T-helper 2 cell (primary cell): Measurements from ENCODE around the gene FAM53C.
"Not testable (repeated sequence)": the region's sequence is repeated elsewhere in the genome, so short reads cannot be mapped to it uniquely, and the experiment has no call there.

Source experiments
- DNase-seq, 5 experiments: peaks; one replicate each; pipeline versions ENCODE4 v3.0.0 to v3.0.0-alpha.2; 2012 to 2022

The FAM53C gene

DNA sequence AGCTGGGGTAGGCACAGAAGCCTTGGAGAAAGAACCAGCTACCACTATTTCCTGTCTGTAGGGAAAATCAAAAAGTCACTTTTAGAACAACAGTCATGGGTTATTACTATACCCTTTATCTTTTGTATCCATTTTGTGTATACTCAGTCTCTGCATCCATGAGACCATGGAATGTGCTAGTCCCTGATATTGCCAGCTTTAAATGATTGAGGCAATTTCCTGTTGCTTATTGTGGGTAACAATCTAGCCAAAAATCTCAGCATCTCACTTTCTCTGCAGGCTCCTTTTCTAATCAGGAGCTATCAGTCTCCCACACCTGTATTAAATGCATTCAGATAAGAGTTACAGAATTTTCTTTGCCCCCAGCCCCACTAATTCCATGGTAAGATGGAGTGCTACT is 13.5 kb downstream of the FAM53C start:
- DNase-seq, result no peak

- DNase-seq, result peak; percentile 85 to 93 (median 89)
Measured at GRCh38 chr5:138352071-138352721, 14.1 kb downstream of the FAM53C start, which contains the start of gene KDM3B. Gene KDM3B (plus strand): TSS chr5:138352685. CDS start chr5:138352796, 111 bp downstream.

GRCh38 chr5:138352722-138353559 is 14.9 kb downstream of the FAM53C start:
- DNase-seq, result peak; percentile 50 to 79 (median 72)

- DNase-seq, result peak in 1 of 5 experiments; percentile 63
Measured at GRCh38 chr5:138353560-138354080, 15.6 kb downstream of the FAM53C start.

DNA sequence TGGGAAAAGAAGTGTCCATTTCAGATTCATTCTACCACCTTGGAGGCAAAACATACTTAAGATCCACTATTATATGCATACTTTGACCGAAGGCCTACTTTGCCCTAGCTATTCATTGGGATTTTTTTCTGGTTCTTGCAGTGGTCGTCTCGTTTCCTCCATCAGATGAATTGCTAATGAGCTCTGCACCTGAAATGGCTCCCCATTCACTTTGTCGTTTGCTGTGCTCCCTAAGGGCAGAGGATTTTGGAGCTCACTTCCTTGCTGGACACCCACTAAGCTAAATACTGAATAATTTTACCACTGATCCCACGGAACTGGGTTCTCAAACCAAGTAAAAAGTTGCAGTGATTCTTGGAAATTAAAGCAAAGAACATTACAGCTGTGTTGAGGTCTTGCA is 16.3 kb downstream of the FAM53C start:
- DNase-seq, result no peak

DNA sequence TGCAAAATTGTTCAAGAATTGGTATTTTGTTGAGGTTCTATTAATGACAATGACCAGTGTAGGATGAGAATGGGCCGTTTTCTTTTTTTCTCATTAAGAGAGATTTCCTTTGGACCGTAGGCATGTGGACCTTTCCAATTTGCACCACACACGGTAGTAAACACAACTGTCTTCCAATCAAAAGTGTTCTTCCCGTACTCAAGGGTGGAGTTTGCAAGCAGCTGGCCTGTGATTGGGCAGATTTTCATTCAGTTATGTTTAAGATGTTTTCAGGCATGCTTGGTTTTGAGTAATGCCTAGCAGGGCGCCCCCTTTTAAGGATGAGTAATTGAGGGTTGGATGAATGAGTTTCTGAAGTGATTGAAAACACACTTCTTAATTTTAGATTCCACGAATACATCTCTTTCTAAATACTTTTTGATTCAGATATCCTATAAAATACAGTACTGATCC is 16.9 kb downstream of the FAM53C start:
- peak in 4 of 5 experiments; percentile 31 to 86 (median 42) for DNase-seq

DNA sequence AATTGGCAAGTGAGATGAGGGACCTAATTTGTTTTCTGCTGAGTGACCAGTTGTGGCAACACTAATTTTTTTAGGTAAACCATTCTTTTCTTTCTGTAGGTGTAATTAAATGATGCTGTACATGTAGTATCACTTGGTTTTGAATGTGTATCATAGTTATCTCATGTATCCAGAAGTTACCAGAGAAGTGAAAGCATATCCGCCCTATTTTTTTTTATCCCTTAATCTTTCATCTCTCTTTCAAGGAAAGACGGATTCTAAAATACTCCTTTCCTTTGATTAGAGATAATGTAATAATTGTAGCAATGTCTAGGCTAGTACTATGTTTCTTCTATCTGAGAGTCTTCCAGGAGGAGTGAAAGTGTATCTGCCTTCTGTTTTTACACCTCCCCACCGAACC is 21.6 kb downstream of the FAM53C start:
- no peak for DNase-seq

GRCh38 chr5:138360941-138361452 is 22.9 kb downstream of the FAM53C start:
- DNase-seq, result no peak

GRCh38 chr5:138364576-138364975 is 26.5 kb downstream of the FAM53C start:
- no peak for DNase-seq

DNA sequence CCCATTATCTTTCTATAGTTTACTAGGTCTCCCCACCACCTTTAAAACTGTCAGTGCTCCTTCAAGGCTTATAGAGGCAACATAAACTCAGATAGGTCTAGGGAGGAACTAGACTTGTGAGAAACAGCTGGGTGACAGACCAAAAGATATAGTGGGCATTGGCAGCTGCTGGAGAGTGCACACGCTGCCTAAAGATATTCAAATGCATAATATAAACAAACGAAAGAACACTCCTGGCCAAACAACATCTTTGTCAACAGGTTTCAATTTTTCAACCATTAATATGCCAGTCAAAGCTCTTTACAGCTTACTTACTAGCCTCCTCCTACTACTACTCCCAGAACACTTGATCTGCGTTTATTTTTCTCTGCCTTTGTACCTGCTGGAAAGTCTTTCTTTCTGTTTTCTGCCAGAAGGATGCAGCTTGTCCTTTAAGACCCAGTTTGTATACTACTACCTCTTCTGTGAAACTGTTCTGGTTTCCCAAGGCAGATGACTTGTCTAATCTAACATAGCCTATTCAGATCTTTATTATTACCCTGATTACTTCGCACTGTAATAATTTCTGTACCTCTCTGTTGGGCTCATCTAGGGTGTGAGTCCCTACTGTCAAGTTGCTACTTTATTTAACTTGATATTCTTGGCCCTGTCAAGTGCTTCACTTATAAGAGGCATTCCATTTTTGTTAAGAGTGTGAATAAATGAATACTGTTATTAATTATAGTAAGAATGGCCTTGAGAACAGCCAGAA is 28.7 kb downstream of the FAM53C start:
- no peak for DNase-seq

DNA sequence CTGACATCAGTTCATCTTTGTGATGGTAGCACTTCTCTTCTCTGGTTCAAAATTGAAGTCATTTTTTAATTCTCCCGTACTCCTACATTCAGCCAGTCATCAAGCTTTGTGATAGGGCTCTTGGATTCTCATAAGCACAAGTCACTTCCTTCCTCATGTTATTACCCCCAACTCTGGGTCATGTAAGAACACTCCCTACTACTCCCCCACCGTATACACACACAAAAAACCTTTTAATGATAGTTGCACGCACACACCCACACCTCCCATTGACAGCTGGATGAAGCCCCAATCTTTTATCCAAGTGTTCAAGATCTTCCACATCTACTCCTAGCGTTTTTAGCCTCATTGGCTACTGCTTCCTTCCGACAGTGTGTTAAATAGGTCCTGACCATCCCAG is 31.2 kb downstream of the FAM53C start:
- no peak for DNase-seq

- no peak for DNase-seq
Measured at GRCh38 chr5:138369706-138370105, 31.6 kb downstream of the FAM53C start.

DNA sequence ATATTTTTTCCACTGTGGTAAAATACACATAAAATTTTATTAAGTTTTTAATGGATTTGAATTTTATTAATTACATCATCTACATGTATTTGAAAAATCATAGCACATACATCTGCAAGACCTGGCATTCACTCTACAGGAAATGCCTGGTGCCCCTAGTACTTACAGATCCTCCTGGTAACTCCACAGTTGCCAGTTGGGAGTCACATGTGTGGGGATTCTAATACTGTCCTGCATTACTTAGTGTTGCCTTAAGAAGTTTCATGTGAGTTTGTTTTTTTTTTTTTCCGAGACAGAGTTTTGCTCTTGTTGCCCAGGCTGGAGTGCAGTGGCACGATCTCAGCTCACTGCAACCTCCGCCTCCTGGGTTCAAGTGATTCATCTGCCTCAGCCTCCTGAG is 32.5 kb downstream of the FAM53C start:
- DNase-seq, result no peak

- DNase-seq, result no peak
Measured at GRCh38 chr5:138371454-138371853, 33.4 kb downstream of the FAM53C start.

GRCh38 chr5:138372225-138372624 is 34.2 kb downstream of the FAM53C start:
- no peak for DNase-seq

GRCh38 chr5:138372653-138373052 is 34.6 kb downstream of the FAM53C start:
- DNase-seq, result no peak

GRCh38 chr5:138382347-138382746 is 44.3 kb downstream of the FAM53C start:
- DNase-seq, result no peak

- DNase-seq, result no peak
Measured at GRCh38 chr5:138385660-138386059, 47.6 kb downstream of the FAM53C start.

DNA sequence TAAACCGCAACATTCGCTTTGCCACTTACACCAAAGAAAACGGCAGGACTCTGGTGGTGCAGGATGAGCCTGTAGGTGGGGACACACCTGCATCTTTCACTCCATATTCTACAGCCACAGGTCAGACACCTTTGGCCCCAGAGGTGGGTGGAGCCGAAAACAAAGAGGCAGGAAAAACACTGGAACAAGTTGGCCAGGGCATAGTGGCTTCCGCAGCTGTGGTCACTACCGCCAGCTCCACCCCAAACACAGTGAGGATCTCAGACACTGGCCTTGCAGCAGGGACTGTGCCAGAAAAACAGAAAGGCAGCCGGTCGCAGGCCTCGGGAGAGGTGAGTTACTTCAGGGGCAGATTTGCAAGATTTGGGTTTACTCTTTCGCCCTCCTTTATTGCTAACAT is 48.2 kb downstream of the FAM53C start:
- no peak for DNase-seq

- no peak for DNase-seq
Measured at GRCh38 chr5:138389332-138389731, 51.3 kb downstream of the FAM53C start.

DNA sequence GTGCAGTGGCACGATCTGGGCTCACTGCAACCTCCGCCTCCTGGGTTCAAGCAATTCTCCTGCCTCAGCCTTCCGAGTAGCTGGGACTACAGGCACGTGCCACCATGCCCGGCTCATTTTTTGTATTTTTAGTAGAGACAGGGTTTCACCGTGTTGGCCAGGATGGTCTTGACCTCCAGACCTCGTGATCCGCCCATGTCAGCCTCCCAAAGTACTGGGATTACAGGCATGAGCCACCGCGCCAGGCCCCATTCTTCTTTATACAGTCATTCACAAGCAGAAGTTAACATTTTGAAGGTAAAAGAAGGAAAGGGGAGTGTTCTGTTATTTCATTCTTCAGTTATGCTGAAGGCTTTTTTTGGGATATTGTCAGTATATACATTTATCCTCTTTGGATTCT is 51.8 kb downstream of the FAM53C start:
- not testable (repeated sequence) for DNase-seq

- no peak for DNase-seq
Measured at GRCh38 chr5:138391859-138392386, 53.9 kb downstream of the FAM53C start.
